CD8-positive, alpha-beta memory T cell (primary cell): ENCODE data around the gene MYADML2. TPM values are rescaled to one million over a fixed set of nuclear protein-coding genes. Genes with fewer than 3 reads are reported as not detected.
A peak's percentile ranks its signal among the peaks of the same experiment; 100 is the strongest.

Experiments used
- CTCF ChIA-PET: fragments of 350-600 bp; sonication (Branson Sonifier 250); formaldehyde crosslinking; loops from one replicate; lab custom pipeline; 2021; ENCODE audit warnings: antibody characterized with exemption; lab: Charles Lee
- POLR2A ChIA-PET: fragments of 350-600 bp; sonication (Branson Sonifier 250); formaldehyde crosslinking; loops from one replicate; lab custom pipeline; 2021; ENCODE audit warnings: antibody characterized with exemption; lab: Charles Lee
- DNase-seq, 5 donors: peaks; one replicate each; pipeline versions ENCODE4 v3.0.0 to v3.0.0-alpha.2; 2020 to 2022; ENCODE audit warnings: mixed read lengths in 1 of 5
- H3K27ac ChIP-seq: one replicate; pipeline ENCODE4 v1.7.0; 2013; ENCODE audit warnings: low read depth, mild to moderate bottlenecking, low read length, moderate library complexity
- H3K27me3 ChIP-seq: 2 replicates; pipeline ENCODE4 v1.7.0; 2013; ENCODE audit warnings: low read length, mild to moderate bottlenecking; ENCODE audit not compliant: insufficient read depth, poor library complexity, severe bottlenecking
- H3K36me3 ChIP-seq: 2 replicates; pipeline ENCODE4 v1.7.0; 2013; ENCODE audit warnings: mild to moderate bottlenecking, low read length, moderate library complexity; ENCODE audit not compliant: insufficient read depth
- H3K4me1 ChIP-seq: 2 replicates; pipeline ENCODE4 v1.7.0; 2013; ENCODE audit warnings: mild to moderate bottlenecking, low read length, moderate library complexity; ENCODE audit not compliant: insufficient read depth
- H3K4me3 ChIP-seq: 2 replicates; pipeline ENCODE4 v1.7.0; 2013; ENCODE audit warnings: mild to moderate bottlenecking, low read length
- H3K9me3 ChIP-seq: 2 replicates; pipeline ENCODE4 v1.7.0; 2013; ENCODE audit warnings: mild to moderate bottlenecking, low read length
- H3K27ac Mint-ChIP-seq, 8 donors: one replicate each; pipeline ENCODE4 v1.8.0; 2020 to 2021; ENCODE audit warnings: mixed read lengths in 8 of 8, mild to moderate bottlenecking in 6 of 8, inconsistent platforms in 3 of 8, moderate library complexity in 3 of 8
- H3K27me3 Mint-ChIP-seq, 2 donors: one replicate each; pipeline ENCODE4 v1.8.0; 2020 to 2021; ENCODE audit warnings: mixed read lengths in 2 of 2, mild to moderate bottlenecking in 1 of 2, moderate library complexity in 1 of 2
- H3K36me3 Mint-ChIP-seq, 3 donors: one replicate each; pipeline ENCODE4 v1.8.0; 2020 to 2021; ENCODE audit warnings: mixed read lengths in 3 of 3, inconsistent platforms in 1 of 3, mild to moderate bottlenecking in 1 of 3
- H3K4me1 Mint-ChIP-seq, 3 donors: one replicate each; pipeline ENCODE4 v1.8.0; 2020 to 2021; ENCODE audit warnings: mixed read lengths in 3 of 3, inconsistent platforms in 1 of 3, mild to moderate bottlenecking in 1 of 3
- H3K4me3 Mint-ChIP-seq, 7 donors: one replicate each; pipeline ENCODE4 v1.8.0; 2020 to 2021; ENCODE audit warnings: mixed read lengths in 7 of 7, mild to moderate bottlenecking in 6 of 7, moderate library complexity in 4 of 7, inconsistent platforms in 2 of 7
- H3K9me3 Mint-ChIP-seq, 5 donors: one replicate each; pipeline ENCODE4 v1.8.0; 2020 to 2022; ENCODE audit warnings: mixed read lengths in 5 of 5, mild to moderate bottlenecking in 3 of 5, moderate library complexity in 2 of 5, inconsistent platforms in 1 of 5
- polyA plus RNA-seq: library from polyadenylated mRNA; unstranded; fragments of 300-500 nt; fragmentation: Illumina TruSeq; gene quantifications from one replicate; pipeline ENCODE4 v1.2.3, GENCODE V29; 2021
- total RNA-seq, 2 experiments: library from RNA; stranded (reverse); gene quantifications; one replicate each; pipeline ENCODE4 v1.2.3, GENCODE V29; 2021

Gene MYADML2
- total and polyA plus RNA-seq, 3 experiments from 2014 or later: not detected

- Mint-ChIP-seq H3K27me3 (peaks cover 0 to 9% of the 10 kb centered on the region in 2 donors), H3K9me3 (no peaks in the 10 kb centered on the region), H3K4me3 (peak overlapping the region; percentile 32 to 80 (median 72)), H3K36me3 (peaks cover 0 to 5% (median 0%) of the 10 kb centered on the region in 3 donors), H3K27ac (peak overlapping the region in 4 of 8 donors; percentile 50 to 91 (median 66)), H3K4me1 (peaks cover 7 to 14% (median 14%) of the 10 kb centered on the region in 3 donors)
- no peak for DNase-seq
- ChIA-PET CTCF (no interaction called here), POLR2A (interaction anchor here (0.8 to 1.8 kb wide), 2 partner anchors 12 to 33 kb away, joined by 4 to 9 read pairs; no protein-coding TSS in a partner anchor)
- peaks cover 35% of the 10 kb centered on the region for H3K4me1 ChIP-seq
- peaks cover 7% of the 10 kb centered on the region for H3K27me3 ChIP-seq
- no peaks in the 10 kb centered on the region for H3K36me3 ChIP-seq
- no peak overlapping the region for H3K4me3 ChIP-seq
- no peaks in the 10 kb centered on the region for H3K9me3 ChIP-seq
- H3K27ac ChIP-seq: peak overlapping the region; percentile 69
Observed at GRCh38 chr17:81924557-81925532, 22.2 kb downstream of the MYADML2 start.

DNA sequence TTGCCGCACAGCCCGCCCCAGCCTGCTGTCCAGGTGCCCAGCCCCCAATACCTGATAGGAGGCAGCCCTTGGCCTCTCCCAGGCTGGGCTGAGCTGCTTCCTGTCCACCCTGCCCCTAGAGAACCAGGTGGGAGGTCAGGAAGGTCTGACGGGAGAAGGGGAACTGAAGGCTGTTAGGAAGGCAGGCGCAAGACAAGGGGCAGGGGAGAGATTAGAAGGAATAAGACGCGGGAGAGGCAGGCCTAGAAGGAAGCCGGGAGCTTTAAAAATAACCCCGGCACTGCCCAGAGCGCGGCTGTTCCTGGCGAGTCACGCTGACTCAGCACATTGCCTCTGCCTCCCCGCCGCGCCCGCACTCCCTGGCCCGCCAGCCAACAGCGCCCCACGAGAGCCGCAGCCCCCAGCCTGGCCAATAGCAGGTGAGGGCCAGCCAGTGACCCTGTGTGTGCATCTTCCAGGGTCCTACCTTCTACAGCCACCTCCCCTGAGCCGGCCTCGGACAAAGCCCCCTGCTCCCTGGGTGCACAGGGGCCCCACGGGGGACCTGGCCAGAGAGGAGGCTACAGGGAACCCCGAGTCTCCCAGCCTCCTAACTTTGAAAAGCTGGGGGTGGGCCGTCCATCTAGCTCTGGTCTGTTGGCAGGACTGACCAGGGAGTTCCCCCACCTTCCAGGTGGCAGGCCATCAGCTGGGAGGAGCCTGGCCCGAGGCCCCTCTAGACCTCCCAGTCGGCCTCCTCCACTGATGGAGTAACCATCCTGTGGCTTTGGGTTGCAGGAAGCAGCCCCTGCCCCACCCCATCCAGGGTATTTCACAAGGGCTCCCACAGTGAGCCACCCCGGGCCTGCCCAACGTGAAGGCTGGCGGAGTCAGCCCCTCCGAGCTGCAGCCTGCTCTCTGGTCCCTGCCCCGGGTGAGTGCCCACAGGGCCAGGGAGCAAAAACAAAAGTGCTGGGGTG lies 23.5 kb downstream of the MYADML2 start:
- POLR2A ChIA-PET: no interaction called here
- no peak for DNase-seq
- no peaks in the 10 kb centered on the region for H3K36me3 ChIP-seq
- H3K27me3 ChIP-seq: peaks cover 1% of the 10 kb centered on the region
- H3K27ac Mint-ChIP-seq: no peak overlapping the region
- no peaks in the 10 kb centered on the region for H3K9me3 Mint-ChIP-seq
- peaks cover 0 to 5% (median 0%) of the 10 kb centered on the region in 3 donors for H3K36me3 Mint-ChIP-seq
- H3K27me3 Mint-ChIP-seq: peaks cover 0 to 2% of the 10 kb centered on the region in 2 donors
- peaks cover 7 to 15% (median 14%) of the 10 kb centered on the region in 3 donors for H3K4me1 Mint-ChIP-seq
- peaks cover 31% of the 10 kb centered on the region for H3K4me1 ChIP-seq
- peak overlapping the region; percentile 69 for H3K27ac ChIP-seq
- H3K4me3 Mint-ChIP-seq: peak overlapping the region in 1 of 7 donors; percentile 52
- H3K9me3 ChIP-seq: no peaks in the 10 kb centered on the region
- no peak overlapping the region for H3K4me3 ChIP-seq
- CTCF ChIA-PET: no interaction called here

DNA sequence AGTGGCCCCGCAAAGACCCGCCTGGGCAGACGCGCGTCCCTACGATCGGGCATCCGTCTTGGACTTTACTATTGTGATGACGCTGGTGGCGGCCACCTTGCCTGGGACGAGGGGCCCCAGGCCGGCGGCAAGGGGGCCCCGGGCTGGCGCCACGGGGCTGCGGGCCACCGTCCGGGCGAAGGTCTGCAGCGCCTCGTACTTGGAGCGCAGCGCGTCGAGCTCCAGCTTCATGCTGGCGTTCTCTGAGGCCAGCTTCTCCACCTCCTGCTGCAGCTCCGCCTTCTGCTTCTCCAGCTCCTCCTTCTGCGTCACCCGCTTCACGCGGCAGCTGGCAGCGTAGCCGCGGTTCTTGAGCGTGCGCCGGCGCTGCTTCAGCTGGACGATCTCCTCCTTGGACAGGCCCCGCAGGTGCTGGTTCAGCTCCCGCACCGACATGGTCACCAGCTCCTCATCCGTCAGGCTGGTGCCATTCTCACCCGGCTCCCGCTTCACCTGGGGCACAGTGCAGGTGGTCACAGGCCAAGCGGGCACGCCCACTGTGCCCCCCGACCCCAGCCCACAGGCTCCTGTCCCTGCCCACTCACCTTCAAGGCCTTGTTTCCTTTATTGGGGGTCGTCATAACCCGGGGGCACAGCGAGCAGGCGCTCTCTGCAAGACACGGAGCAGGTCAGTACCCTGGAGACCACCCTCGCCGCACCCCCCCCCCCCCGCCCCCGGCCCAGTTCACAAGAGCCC lies 24.3 kb downstream of the MYADML2 start:
- peaks cover 14 to 21% (median 19%) of the 10 kb centered on the region in 3 donors for H3K4me1 Mint-ChIP-seq
- H3K4me3 Mint-ChIP-seq: peak overlapping the region in 1 of 7 donors; percentile 61
- H3K27ac ChIP-seq: peak overlapping the region; percentile 43
- H3K9me3 ChIP-seq: no peaks in the 10 kb centered on the region
- H3K36me3 Mint-ChIP-seq: peaks cover 0 to 6% (median 0%) of the 10 kb centered on the region in 3 donors
- H3K27me3 ChIP-seq: no peaks in the 10 kb centered on the region
- ChIA-PET CTCF (no interaction called here), POLR2A (no interaction called here)
- DNase-seq: no peak
- H3K27me3 Mint-ChIP-seq: peaks cover 0 to 2% of the 10 kb centered on the region in 2 donors
- no peak overlapping the region for H3K4me3 ChIP-seq
- H3K36me3 ChIP-seq: no peaks in the 10 kb centered on the region
- peaks cover 29% of the 10 kb centered on the region for H3K4me1 ChIP-seq
- no peak overlapping the region for H3K27ac Mint-ChIP-seq
- H3K9me3 Mint-ChIP-seq: no peaks in the 10 kb centered on the region

- H3K4me1 ChIP-seq: peaks cover 33% of the 10 kb centered on the region
- no peaks in the 10 kb centered on the region for H3K36me3 ChIP-seq
- no peaks in the 10 kb centered on the region for H3K27me3 ChIP-seq
- Mint-ChIP-seq H3K36me3 (peaks cover 0 to 10% (median 0%) of the 10 kb centered on the region in 3 donors), H3K27me3 (peaks cover 0 to 2% of the 10 kb centered on the region in 2 donors), H3K27ac (peak overlapping the region in 1 of 8 donors; percentile 74), H3K4me1 (peaks cover 18 to 24% (median 23%) of the 10 kb centered on the region in 3 donors), H3K9me3 (no peaks in the 10 kb centered on the region), H3K4me3 (peak overlapping the region in 1 of 7 donors; percentile 61)
- no peak overlapping the region for H3K27ac ChIP-seq
- H3K4me3 ChIP-seq: no peak overlapping the region
- no peaks in the 10 kb centered on the region for H3K9me3 ChIP-seq
- ChIA-PET CTCF (no interaction called here), POLR2A (no interaction called here)
- DNase-seq: no peak
Observed at GRCh38 chr17:81921996-81922565, 25.0 kb downstream of the MYADML2 start.

- no peaks in the 10 kb centered on the region for H3K9me3 Mint-ChIP-seq
- ChIA-PET POLR2A (no interaction called here), CTCF (no interaction called here)
- peaks cover 0 to 14% (median 0%) of the 10 kb centered on the region in 3 donors for H3K36me3 Mint-ChIP-seq
- no peak overlapping the region for H3K27ac ChIP-seq
- H3K4me3 ChIP-seq: no peak overlapping the region
- peaks cover 21 to 29% (median 27%) of the 10 kb centered on the region in 3 donors for H3K4me1 Mint-ChIP-seq
- H3K27me3 ChIP-seq: no peaks in the 10 kb centered on the region
- DNase-seq: no peak
- H3K27me3 Mint-ChIP-seq: peaks cover 0 to 2% of the 10 kb centered on the region in 2 donors
- H3K4me3 Mint-ChIP-seq: no peak overlapping the region
- H3K4me1 ChIP-seq: peaks cover 36% of the 10 kb centered on the region
- no peaks in the 10 kb centered on the region for H3K9me3 ChIP-seq
- no peaks in the 10 kb centered on the region for H3K36me3 ChIP-seq
- no peak overlapping the region for H3K27ac Mint-ChIP-seq
Observed at GRCh38 chr17:81921537-81921862, 25.5 kb downstream of the MYADML2 start.

- Histone ChIP-seq H3K36me3 (peaks cover under 1% of the 10 kb centered on the region), H3K27ac (no peak overlapping the region), H3K27me3 (no peaks in the 10 kb centered on the region), H3K9me3 (no peaks in the 10 kb centered on the region), H3K4me1 (peaks cover 35% of the 10 kb centered on the region), H3K4me3 (no peak overlapping the region)
- peaks cover 18 to 29% (median 26%) of the 10 kb centered on the region in 3 donors for H3K4me1 Mint-ChIP-seq
- ChIA-PET POLR2A (no interaction called here), CTCF (no interaction called here)
- peak overlapping the region in 1 of 8 donors; percentile 54 for H3K27ac Mint-ChIP-seq
- peaks cover 0 to 18% (median 0%) of the 10 kb centered on the region in 3 donors for H3K36me3 Mint-ChIP-seq
- H3K9me3 Mint-ChIP-seq: no peaks in the 10 kb centered on the region
- H3K4me3 Mint-ChIP-seq: peak overlapping the region in 1 of 7 donors; percentile 70
- no peak for DNase-seq
- no peaks in the 10 kb centered on the region for H3K27me3 Mint-ChIP-seq
Observed at GRCh38 chr17:81920612-81921536, 26.2 kb downstream of the MYADML2 start.
